ENCODE data around the gene ABCA8.
A peak's percentile ranks its signal among the peaks of the same experiment; 100 is the strongest.

Gene ABCA8

DNA sequence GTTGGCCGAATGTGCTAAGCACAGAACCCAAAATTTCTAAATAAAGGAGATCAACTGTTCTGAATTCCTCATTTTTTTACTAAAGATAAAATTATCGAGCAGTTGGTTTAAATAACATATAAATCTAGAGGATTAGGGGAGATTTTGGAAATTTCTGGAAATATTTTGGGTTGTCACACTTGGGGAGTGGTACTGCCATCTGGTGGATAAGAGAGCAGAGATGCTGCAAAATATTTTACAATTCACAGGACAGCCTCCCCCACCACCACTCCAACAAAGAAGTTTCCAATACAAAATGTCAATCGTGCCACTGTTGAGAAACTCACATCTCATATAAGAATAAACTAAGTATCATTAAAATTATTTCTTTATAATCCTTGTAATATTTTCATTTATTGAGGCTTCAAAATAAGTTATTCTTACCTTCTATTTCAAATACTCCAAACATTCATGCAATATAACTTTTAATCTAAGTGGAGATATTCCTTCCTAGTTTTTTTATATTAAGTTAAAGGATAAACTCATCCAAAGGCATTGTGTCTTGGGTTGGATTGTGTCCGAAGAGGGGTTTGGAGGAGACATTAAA is 17.0 kb upstream of the ABCA8 start:
- Histone ChIP-seq H2AFZ (ENCODE audit: low read length) (no peak overlapping the region), H3F3A (ENCODE audit: insufficient read depth, low read length) (no peaks in the 10 kb centered on the region), H3K4me3 (ENCODE audit: low read length) (no peak overlapping the region), H3K4me1 (ENCODE audit: low read length) (no peaks in the 10 kb centered on the region), H3K9me2 (replicated peaks; ENCODE audit: insufficient read depth, low read length) (no peaks in the 10 kb centered on the region), H3K4me2 (ENCODE audit: low read depth, low read length) (no peak overlapping the region), H3K27ac (ENCODE audit: low read length) (no peak overlapping the region), H3K9me3 (replicated peaks; ENCODE audit: insufficient read depth, low read length) (no peaks in the 10 kb centered on the region), H4K20me1 (ENCODE audit: insufficient read depth, low read length) (no peaks in the 10 kb centered on the region), H3K79me2 (ENCODE audit: low read length) (no peaks in the 10 kb centered on the region), H3K27me3 (replicated peaks; ENCODE audit: insufficient read depth, low read length) (no peaks in the 10 kb centered on the region), H3K9ac (ENCODE audit: low read length) (no peak overlapping the region), H3K36me3 (replicated peaks; ENCODE audit: insufficient read depth, low read length) (no peaks in the 10 kb centered on the region)
- TF ChIP-seq EZH2phosphoT487 (IDR thresholded peaks at IDR 0.05; ENCODE audit: low read length) = no peak
- TF ChIP-seq, protein P1, sequence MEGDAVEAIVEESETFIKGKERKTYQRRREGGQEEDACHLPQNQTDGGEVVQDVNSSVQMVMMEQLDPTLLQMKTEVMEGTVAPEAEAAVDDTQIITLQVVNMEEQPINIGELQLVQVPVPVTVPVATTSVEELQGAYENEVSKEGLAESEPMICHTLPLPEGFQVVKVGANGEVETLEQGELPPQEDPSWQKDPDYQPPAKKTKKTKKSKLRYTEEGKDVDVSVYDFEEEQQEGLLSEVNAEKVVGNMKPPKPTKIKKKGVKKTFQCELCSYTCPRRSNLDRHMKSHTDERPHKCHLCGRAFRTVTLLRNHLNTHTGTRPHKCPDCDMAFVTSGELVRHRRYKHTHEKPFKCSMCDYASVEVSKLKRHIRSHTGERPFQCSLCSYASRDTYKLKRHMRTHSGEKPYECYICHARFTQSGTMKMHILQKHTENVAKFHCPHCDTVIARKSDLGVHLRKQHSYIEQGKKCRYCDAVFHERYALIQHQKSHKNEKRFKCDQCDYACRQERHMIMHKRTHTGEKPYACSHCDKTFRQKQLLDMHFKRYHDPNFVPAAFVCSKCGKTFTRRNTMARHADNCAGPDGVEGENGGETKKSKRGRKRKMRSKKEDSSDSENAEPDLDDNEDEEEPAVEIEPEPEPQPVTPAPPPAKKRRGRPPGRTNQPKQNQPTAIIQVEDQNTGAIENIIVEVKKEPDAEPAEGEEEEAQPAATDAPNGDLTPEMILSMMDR (IDR thresholded peaks at IDR 0.05; ENCODE audit: low read length) = peak; percentile 50
- peak; percentile 30 for DNase-seq

DNA sequence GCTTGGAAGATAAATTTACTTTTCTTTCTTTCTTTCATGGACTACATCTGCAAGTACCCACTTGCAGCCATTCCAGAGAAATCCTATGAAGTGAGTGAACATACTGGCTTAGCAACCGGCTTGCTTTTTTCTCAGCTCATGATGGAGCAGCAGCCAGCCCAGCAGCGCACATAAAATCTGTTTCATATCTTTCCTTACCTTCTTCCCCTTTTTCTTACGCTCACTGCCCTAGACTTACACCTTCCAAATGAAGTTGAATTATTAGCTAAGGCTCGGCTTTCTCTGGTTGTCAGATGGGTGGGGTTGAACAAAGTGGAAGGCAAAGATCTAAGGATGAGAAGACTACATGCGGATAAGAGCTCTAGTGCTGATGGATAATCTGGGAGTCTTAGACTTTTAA is 13.9 kb upstream of the ABCA8 start:
- Histone ChIP-seq H3K27me3 (replicated peaks; ENCODE audit: insufficient read depth, low read length) (no peaks in the 10 kb centered on the region), H3K4me3 (ENCODE audit: low read length) (no peak overlapping the region), H2AFZ (ENCODE audit: low read length) (no peak overlapping the region), H3K9me3 (replicated peaks; ENCODE audit: insufficient read depth, low read length) (no peaks in the 10 kb centered on the region), H3K4me2 (ENCODE audit: low read depth, low read length) (no peak overlapping the region), H3K36me3 (replicated peaks; ENCODE audit: insufficient read depth, low read length) (no peaks in the 10 kb centered on the region), H3K9me2 (replicated peaks; ENCODE audit: insufficient read depth, low read length) (no peaks in the 10 kb centered on the region), H3K4me1 (ENCODE audit: low read length) (no peaks in the 10 kb centered on the region), H3K9ac (ENCODE audit: low read length) (no peak overlapping the region), H4K20me1 (ENCODE audit: insufficient read depth, low read length) (no peaks in the 10 kb centered on the region), H3K27ac (ENCODE audit: low read length) (no peak overlapping the region), H3K79me2 (ENCODE audit: low read length) (no peaks in the 10 kb centered on the region), H3F3A (ENCODE audit: insufficient read depth, low read length) (no peaks in the 10 kb centered on the region)
- no peak for TF ChIP-seq EZH2 (optimal IDR thresholded peaks at IDR 0.05; ENCODE audit: low read depth, low read length)
- TF ChIP-seq, protein P1 (IDR thresholded peaks at IDR 0.05; ENCODE audit: low read length) = no peak
- TF ChIP-seq EZH2phosphoT487 (IDR thresholded peaks at IDR 0.05; ENCODE audit: low read length) = no peak
- DNase-seq = no peak

DNA sequence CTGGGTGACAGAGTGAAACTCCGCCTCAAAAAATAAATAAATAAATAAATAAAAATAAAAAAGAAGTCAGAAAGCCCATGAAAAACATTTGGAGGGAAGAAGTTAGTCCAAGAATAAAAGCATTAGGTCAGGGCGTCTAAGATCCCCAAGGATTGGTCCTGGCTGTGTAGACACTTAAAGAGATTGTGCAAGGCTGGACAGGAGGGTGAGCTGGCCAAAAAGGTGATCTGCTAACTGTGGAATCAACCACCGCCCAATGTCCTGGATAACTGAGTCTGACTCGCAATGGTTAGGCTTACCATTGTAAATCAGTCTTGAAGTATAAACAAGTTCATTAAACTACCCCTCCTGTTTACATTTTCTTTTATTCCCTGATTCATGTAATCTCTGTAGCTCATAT is 8.8 kb upstream of the ABCA8 start:
- H3K9ac ChIP-seq (ENCODE audit: low read length) = no peak overlapping the region
- no peaks in the 10 kb centered on the region for H3F3A ChIP-seq (ENCODE audit: insufficient read depth, low read length)
- H4K20me1 ChIP-seq (ENCODE audit: insufficient read depth, low read length) = no peaks in the 10 kb centered on the region
- H3K9me2 ChIP-seq (replicated peaks; ENCODE audit: insufficient read depth, low read length) = no peaks in the 10 kb centered on the region
- H3K9me3 ChIP-seq (replicated peaks; ENCODE audit: insufficient read depth, low read length) = no peaks in the 10 kb centered on the region
- no peaks in the 10 kb centered on the region for H3K79me2 ChIP-seq (ENCODE audit: low read length)
- no peaks in the 10 kb centered on the region for H3K4me1 ChIP-seq (ENCODE audit: low read length)
- no peak overlapping the region for H2AFZ ChIP-seq (ENCODE audit: low read length)
- no peak overlapping the region for H3K4me3 ChIP-seq (ENCODE audit: low read length)
- no peaks in the 10 kb centered on the region for H3K36me3 ChIP-seq (replicated peaks; ENCODE audit: insufficient read depth, low read length)
- TF ChIP-seq EZH2phosphoT487 (IDR thresholded peaks at IDR 0.05; ENCODE audit: low read length) (no peak), EZH2 (optimal IDR thresholded peaks at IDR 0.05; ENCODE audit: low read depth, low read length) (no peak)
- TF ChIP-seq, protein P1 (IDR thresholded peaks at IDR 0.05; ENCODE audit: low read length) = no peak
- no peak for DNase-seq
- H3K4me2 ChIP-seq (ENCODE audit: low read depth, low read length) = no peak overlapping the region
- no peak overlapping the region for H3K27ac ChIP-seq (ENCODE audit: low read length)
- H3K27me3 ChIP-seq (replicated peaks; ENCODE audit: insufficient read depth, low read length) = no peaks in the 10 kb centered on the region
